ENCODE results near the gene NAA40. TPM values are rescaled to one million over a fixed set of nuclear protein-coding genes. Genes with fewer than 3 reads are reported as not detected.
A peak's percentile ranks its signal among the peaks of the same experiment; 100 is the strongest.

Gene NAA40
- total and polyA plus RNA-seq, 4 donors, result 9.2 to 20.5 (median 13.8) TPM

GRCh38 chr11:63922673-63923192 lies 16.1 kb upstream of the NAA40 start:
- Histone ChIP-seq H3K9me3 (ENCODE audit: control insufficient read depth in 4 of 4, insufficient read depth in 3 of 4, low read length in 3 of 4) (no peaks in the 10 kb centered on the region), H3K4me3 (no peak overlapping the region), H3K4me1 (ENCODE audit: control insufficient read depth in 5 of 5, insufficient read depth in 5 of 5, low read length in 5 of 5) (peaks cover 0 to 33% (median 13%) of the 10 kb centered on the region in 5 donors), H3K9ac (ENCODE audit: insufficient read depth in 1 of 2, low read length in 2 of 2) (no peak overlapping the region), H3K27me3 (ENCODE audit: control insufficient read depth in 3 of 3, insufficient read depth in 3 of 3, low read length in 2 of 3) (no peaks in the 10 kb centered on the region), H3K27ac (ENCODE audit: low read depth in 1 of 2, low read length in 1 of 2) (no peak overlapping the region), H3K36me3 (ENCODE audit: control insufficient read depth in 4 of 4, insufficient read depth in 4 of 4, low read length in 4 of 4) (no peaks in the 10 kb centered on the region)
- TF ChIP-seq CTCF (IDR thresholded peaks at IDR 0.05; ENCODE audit: control extremely low read depth, extremely low read depth), result no peak
- ATAC-seq (ENCODE audit: insufficient read depth, low FRiP score) (no peak), DNase-seq (no peak)
- WGBS, 2 donors, result 85 to 94% methylated on average over 2 of the region's 2 CpGs

- no peak overlapping the region for H3K27ac ChIP-seq (ENCODE audit: low read depth in 1 of 2, low read length in 1 of 2)
- DNase-seq (no peak), ATAC-seq (ENCODE audit: insufficient read depth, low FRiP score) (no peak)
- no peak overlapping the region for H3K9ac ChIP-seq (ENCODE audit: insufficient read depth in 1 of 2, low read length in 2 of 2)
- H3K4me3 ChIP-seq, result no peak overlapping the region
- TF ChIP-seq CTCF (IDR thresholded peaks at IDR 0.05; ENCODE audit: control extremely low read depth, extremely low read depth), result no peak
- no peaks in the 10 kb centered on the region for H3K27me3 ChIP-seq (ENCODE audit: control insufficient read depth in 3 of 3, insufficient read depth in 3 of 3, low read length in 2 of 3)
- no peaks in the 10 kb centered on the region for H3K9me3 ChIP-seq (ENCODE audit: control insufficient read depth in 4 of 4, insufficient read depth in 3 of 4, low read length in 3 of 4)
- peaks cover 0 to 28% (median 12%) of the 10 kb centered on the region in 5 donors for H3K4me1 ChIP-seq (ENCODE audit: control insufficient read depth in 5 of 5, insufficient read depth in 5 of 5, low read length in 5 of 5)
- no peaks in the 10 kb centered on the region for H3K36me3 ChIP-seq (ENCODE audit: control insufficient read depth in 4 of 4, insufficient read depth in 4 of 4, low read length in 4 of 4)
- 59 to 74% methylated on average over 4 of the region's 4 CpGs for WGBS, 2 donors
These were observed 15.5 kb upstream of the NAA40 start for GRCh38 chr11:63923319-63923718.

- H3K4me3 ChIP-seq, result no peak overlapping the region
- no peak overlapping the region for H3K27ac ChIP-seq (ENCODE audit: low read depth in 1 of 2, low read length in 1 of 2)
- DNase-seq, result no peak
- 87 to 95% methylated on average over 5 of the region's 5 CpGs for WGBS, 2 donors
- no peak for ATAC-seq (ENCODE audit: insufficient read depth, low FRiP score)
- TF ChIP-seq CTCF (IDR thresholded peaks at IDR 0.05; ENCODE audit: control extremely low read depth, extremely low read depth), result no peak
- H3K4me1 ChIP-seq (ENCODE audit: control insufficient read depth in 5 of 5, insufficient read depth in 5 of 5, low read length in 5 of 5), result peaks cover 0 to 6% (median 0%) of the 10 kb centered on the region in 5 donors
- H3K9ac ChIP-seq (ENCODE audit: insufficient read depth in 1 of 2, low read length in 2 of 2), result no peak overlapping the region
- H3K9me3 ChIP-seq (ENCODE audit: control insufficient read depth in 4 of 4, insufficient read depth in 3 of 4, low read length in 3 of 4), result no peaks in the 10 kb centered on the region
- H3K27me3 ChIP-seq (ENCODE audit: control insufficient read depth in 3 of 3, insufficient read depth in 3 of 3, low read length in 2 of 3), result no peaks in the 10 kb centered on the region
- no peaks in the 10 kb centered on the region for H3K36me3 ChIP-seq (ENCODE audit: control insufficient read depth in 4 of 4, insufficient read depth in 4 of 4, low read length in 4 of 4)
These were observed 9.2 kb upstream of the NAA40 start for GRCh38 chr11:63929616-63930015.

GRCh38 chr11:63931045-63931444 lies 7.8 kb upstream of the NAA40 start:
- WGBS, 2 donors, result 80 to 84% methylated on average over 6 of the region's 6 CpGs
- no peaks in the 10 kb centered on the region for H3K9me3 ChIP-seq (ENCODE audit: control insufficient read depth in 4 of 4, insufficient read depth in 3 of 4, low read length in 3 of 4)
- H3K36me3 ChIP-seq (ENCODE audit: control insufficient read depth in 4 of 4, insufficient read depth in 4 of 4, low read length in 4 of 4), result no peaks in the 10 kb centered on the region
- peak in 2 of 3 donors; percentile 41 to 44 for DNase-seq
- H3K27ac ChIP-seq (ENCODE audit: low read depth in 1 of 2, low read length in 1 of 2), result no peak overlapping the region
- no peak for ATAC-seq (ENCODE audit: insufficient read depth, low FRiP score)
- H3K9ac ChIP-seq (ENCODE audit: insufficient read depth in 1 of 2, low read length in 2 of 2), result no peak overlapping the region
- no peaks in the 10 kb centered on the region for H3K27me3 ChIP-seq (ENCODE audit: control insufficient read depth in 3 of 3, insufficient read depth in 3 of 3, low read length in 2 of 3)
- peaks cover 0 to 6% (median 0%) of the 10 kb centered on the region in 5 donors for H3K4me1 ChIP-seq (ENCODE audit: control insufficient read depth in 5 of 5, insufficient read depth in 5 of 5, low read length in 5 of 5)
- TF ChIP-seq CTCF (IDR thresholded peaks at IDR 0.05; ENCODE audit: control extremely low read depth, extremely low read depth), result no peak
- H3K4me3 ChIP-seq, result no peak overlapping the region

All from lung (tissue), 12 donors.